ENCODE results near the gene PLPPR1.

GRCh38 chr9:101333490-101333889 is 305.0 kb downstream of the PLPPR1 start:
- TF ChIP-seq CTCF (IDR thresholded peaks at IDR 0.05; ENCODE audit: low read depth, low read length, missing input control) (no peak), MAX (IDR thresholded peaks at IDR 0.05) (no peak), ZBTB33 (IDR thresholded peaks at IDR 0.05) (no peak), ATF3 (IDR thresholded peaks at IDR 0.05) (no peak), JUND (IDR thresholded peaks at IDR 0.05) (no peak)
